Muscle layer of colon (tissue), 2 donors: Measurements from ENCODE around the gene OR2M4.
"Not testable (repeated sequence)": the region's sequence is repeated elsewhere in the genome, so short reads cannot be mapped to it uniquely, and the experiment has no call there.

Experiments
- H3K27ac ChIP-seq: one replicate; pipeline ENCODE4 v1.7.0; 2013; ENCODE audit warnings: low read depth, mild to moderate bottlenecking, low read length, moderate library complexity
- H3K27me3 ChIP-seq, 2 donors: one replicate each; pipeline ENCODE4 v1.7.0; 2013; ENCODE audit warnings: low read length in 2 of 2, mild to moderate bottlenecking in 2 of 2; ENCODE audit not compliant: insufficient read depth in 2 of 2, control insufficient read depth in 1 of 2
- H3K36me3 ChIP-seq: one replicate; pipeline ENCODE4 v1.7.0; 2013; ENCODE audit warnings: mild to moderate bottlenecking, low read length; ENCODE audit not compliant: insufficient read depth
- H3K4me1 ChIP-seq: one replicate; pipeline ENCODE4 v1.7.0; 2013; ENCODE audit warnings: mild to moderate bottlenecking, low read length; ENCODE audit not compliant: insufficient read depth
- H3K4me3 ChIP-seq, 2 donors: one replicate each; pipeline ENCODE4 v1.7.0; 2013; ENCODE audit warnings: low read length in 2 of 2, low read depth in 1 of 2, mild to moderate bottlenecking in 1 of 2, moderate library complexity in 1 of 2
- H3K9ac ChIP-seq: one replicate; pipeline ENCODE4 v1.7.0; 2013; ENCODE audit warnings: low read length
- H3K9me3 ChIP-seq: one replicate; pipeline ENCODE4 v1.7.0; 2013; ENCODE audit warnings: mild to moderate bottlenecking, low read length
- donor health status: abdominal sarcoma.
- donor health status: Adenocarcinoma of cecum.

Gene OR2M4

GRCh38 chr1:248268178-248268577, 37.0 kb downstream of the OR2M4 start:
- H3K27ac ChIP-seq, result no peak overlapping the region
- no peaks in the 10 kb centered on the region for H3K4me1 ChIP-seq
- no peaks in the 10 kb centered on the region for H3K27me3 ChIP-seq
- no peak overlapping the region for H3K4me3 ChIP-seq
- H3K9ac ChIP-seq, result no peak overlapping the region
- no peaks in the 10 kb centered on the region for H3K9me3 ChIP-seq
- no peaks in the 10 kb centered on the region for H3K36me3 ChIP-seq

GRCh38 chr1:248273225-248273624, 42.0 kb downstream of the OR2M4 start:
- not testable (repeated sequence) for H3K9ac ChIP-seq, H3K27me3 ChIP-seq, H3K4me3 ChIP-seq, H3K9me3 ChIP-seq, H3K27ac ChIP-seq, H3K36me3 ChIP-seq, H3K4me1 ChIP-seq

DNA sequence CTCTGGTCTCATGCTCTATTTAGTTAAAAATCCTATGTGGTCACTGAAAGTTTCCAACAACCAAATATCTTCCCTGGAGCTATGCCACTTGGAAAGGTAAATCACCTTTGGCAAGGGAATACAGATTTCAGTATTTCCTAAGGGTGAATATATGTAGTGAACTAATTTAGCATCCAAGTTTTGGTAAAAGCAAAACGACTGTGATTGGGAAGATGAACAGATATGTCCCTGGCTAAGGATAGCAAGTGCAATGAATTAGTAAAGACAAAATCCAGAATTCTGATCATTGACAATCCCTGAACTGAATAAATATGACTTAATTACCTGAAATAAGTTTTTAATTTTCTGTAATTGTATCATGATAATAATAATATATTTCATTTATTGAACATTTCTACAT, 46.7 kb downstream of the OR2M4 start, which contains the start of gene OR2T33:
OR2T33 (minus strand) TSS at position 101 of the 400 bp plus-strand sequence. CDS start 4,162 bp downstream, outside the sequence.
- H3K4me3 ChIP-seq, result no peak within 1 kb of the TSS
- H3K27ac ChIP-seq, result no peak within 1 kb of the TSS
- no peaks in the 10 kb centered on the region for H3K4me1 ChIP-seq
- H3K27me3 ChIP-seq, result no peaks in the 10 kb centered on the region
- H3K9me3 ChIP-seq, result no peaks in the 10 kb centered on the region
- no peaks in the 10 kb centered on the region for H3K36me3 ChIP-seq
- no peak within 1 kb of the TSS for H3K9ac ChIP-seq

GRCh38 chr1:248288391-248288790, 57.2 kb downstream of the OR2M4 start:
- Histone ChIP-seq H3K9ac (no peak overlapping the region), H3K4me1 (no peaks in the 10 kb centered on the region), H3K27ac (no peak overlapping the region), H3K27me3 (no peaks in the 10 kb centered on the region), H3K36me3 (no peaks in the 10 kb centered on the region), H3K4me3 (no peak overlapping the region), H3K9me3 (no peaks in the 10 kb centered on the region)
